ENCODE results near the gene SELL.
"Not testable (repeated sequence)": the region's sequence is repeated elsewhere in the genome, so short reads cannot be mapped to it uniquely, and the experiment has no call there.

The SELL gene

GRCh38 chr1:169662680-169663079 lies 48.7 kb downstream of the SELL start:
- not testable (repeated sequence) for H3K27me3 ChIP-seq (replicated peaks; ENCODE audit: control insufficient read depth, insufficient read depth, low read length); H3K9me3 ChIP-seq (ENCODE audit: control insufficient read depth, low read length); DNase-seq (ENCODE audit: low read depth)

GRCh38 chr1:169661066-169661465 lies 50.4 kb downstream of the SELL start:
- peaks cover 11% of the 10 kb centered on the region for H3K9me3 ChIP-seq (ENCODE audit: control insufficient read depth, low read length)
- not testable (repeated sequence) for H3K27me3 ChIP-seq (replicated peaks; ENCODE audit: control insufficient read depth, insufficient read depth, low read length); H3K9ac ChIP-seq (ENCODE audit: low read length); H3K4me1 ChIP-seq (ENCODE audit: control insufficient read depth, insufficient read depth, low read length); DNase-seq (ENCODE audit: low read depth); H3K36me3 ChIP-seq (ENCODE audit: control insufficient read depth, insufficient read depth, low read length, severe bottlenecking); H3K4me3 ChIP-seq (ENCODE audit: low read length)

More at GRCh38 chr1:169662680-169663079, 48.7 kb downstream of the SELL start:
- not testable (repeated sequence) for H3K36me3 ChIP-seq (ENCODE audit: control insufficient read depth, insufficient read depth, low read length, severe bottlenecking); H3K9ac ChIP-seq (ENCODE audit: low read length); H3K4me1 ChIP-seq (ENCODE audit: control insufficient read depth, insufficient read depth, low read length); H3K4me3 ChIP-seq (ENCODE audit: low read length)

- not testable (repeated sequence) for H3K27me3 ChIP-seq (replicated peaks; ENCODE audit: control insufficient read depth, insufficient read depth, low read length); H3K4me3 ChIP-seq (ENCODE audit: low read length); H3K36me3 ChIP-seq (ENCODE audit: control insufficient read depth, insufficient read depth, low read length, severe bottlenecking); DNase-seq (ENCODE audit: low read depth); H3K9ac ChIP-seq (ENCODE audit: low read length); H3K4me1 ChIP-seq (ENCODE audit: control insufficient read depth, insufficient read depth, low read length)
- H3K9me3 ChIP-seq (ENCODE audit: control insufficient read depth, low read length), result peaks cover 11% of the 10 kb centered on the region
Observed at GRCh38 chr1:169658777-169659176, 52.6 kb downstream of the SELL start.

GRCh38 chr1:169653873-169654272 lies 57.5 kb downstream of the SELL start:
- Histone ChIP-seq H3K4me1 (ENCODE audit: control insufficient read depth, insufficient read depth, low read length) (no peaks in the 10 kb centered on the region), H3K9ac (ENCODE audit: low read length) (no peak overlapping the region), H3K4me3 (ENCODE audit: low read length) (no peak overlapping the region), H3K27me3 (replicated peaks; ENCODE audit: control insufficient read depth, insufficient read depth, low read length) (peaks cover 3% of the 10 kb centered on the region), H3K9me3 (ENCODE audit: control insufficient read depth, low read length) (peaks cover 11% of the 10 kb centered on the region), H3K36me3 (ENCODE audit: control insufficient read depth, insufficient read depth, low read length, severe bottlenecking) (no peaks in the 10 kb centered on the region)
- no peak for DNase-seq (ENCODE audit: low read depth)

- H3K9ac ChIP-seq (ENCODE audit: low read length), result no peak overlapping the region
- H3K36me3 ChIP-seq (ENCODE audit: control insufficient read depth, insufficient read depth, low read length, severe bottlenecking), result no peaks in the 10 kb centered on the region
Observed at GRCh38 chr1:169651035-169651434, 60.4 kb downstream of the SELL start.

GRCh38 chr1:169650551-169650950 lies 60.9 kb downstream of the SELL start:
- no peaks in the 10 kb centered on the region for H3K4me1 ChIP-seq (ENCODE audit: control insufficient read depth, insufficient read depth, low read length)
- H3K36me3 ChIP-seq (ENCODE audit: control insufficient read depth, insufficient read depth, low read length, severe bottlenecking), result no peaks in the 10 kb centered on the region
- H3K9ac ChIP-seq (ENCODE audit: low read length), result no peak overlapping the region
- H3K9me3 ChIP-seq (ENCODE audit: control insufficient read depth, low read length), result no peaks in the 10 kb centered on the region
- no peak overlapping the region for H3K4me3 ChIP-seq (ENCODE audit: low read length)
- peaks cover 3% of the 10 kb centered on the region for H3K27me3 ChIP-seq (replicated peaks; ENCODE audit: control insufficient read depth, insufficient read depth, low read length)
- DNase-seq (ENCODE audit: low read depth), result no peak

More at GRCh38 chr1:169651035-169651434, 60.4 kb downstream of the SELL start:
- H3K9me3 ChIP-seq (ENCODE audit: control insufficient read depth, low read length), result no peaks in the 10 kb centered on the region
- peaks cover 3% of the 10 kb centered on the region for H3K27me3 ChIP-seq (replicated peaks; ENCODE audit: control insufficient read depth, insufficient read depth, low read length)
- H3K4me1 ChIP-seq (ENCODE audit: control insufficient read depth, insufficient read depth, low read length), result no peaks in the 10 kb centered on the region
- no peak overlapping the region for H3K4me3 ChIP-seq (ENCODE audit: low read length)
- DNase-seq (ENCODE audit: low read depth), result no peak

GRCh38 chr1:169648709-169649108 lies 62.7 kb downstream of the SELL start:
- Histone ChIP-seq H3K9me3 (ENCODE audit: control insufficient read depth, low read length) (no peaks in the 10 kb centered on the region), H3K36me3 (ENCODE audit: control insufficient read depth, insufficient read depth, low read length, severe bottlenecking) (no peaks in the 10 kb centered on the region), H3K9ac (ENCODE audit: low read length) (no peak overlapping the region), H3K4me3 (ENCODE audit: low read length) (no peak overlapping the region), H3K27me3 (replicated peaks; ENCODE audit: control insufficient read depth, insufficient read depth, low read length) (peaks cover 3% of the 10 kb centered on the region), H3K4me1 (ENCODE audit: control insufficient read depth, insufficient read depth, low read length) (no peaks in the 10 kb centered on the region)
- no peak for DNase-seq (ENCODE audit: low read depth)

GRCh38 chr1:169648187-169648586 lies 63.2 kb downstream of the SELL start:
- no peaks in the 10 kb centered on the region for H3K9me3 ChIP-seq (ENCODE audit: control insufficient read depth, low read length)
- H3K9ac ChIP-seq (ENCODE audit: low read length), result no peak overlapping the region

GRCh38 chr1:169647512-169647911 lies 63.9 kb downstream of the SELL start:
- DNase-seq (ENCODE audit: low read depth), result no peak
- H3K4me3 ChIP-seq (ENCODE audit: low read length), result no peak overlapping the region
- no peaks in the 10 kb centered on the region for H3K36me3 ChIP-seq (ENCODE audit: control insufficient read depth, insufficient read depth, low read length, severe bottlenecking)
- no peak overlapping the region for H3K9ac ChIP-seq (ENCODE audit: low read length)
- H3K9me3 ChIP-seq (ENCODE audit: control insufficient read depth, low read length), result no peaks in the 10 kb centered on the region
- no peaks in the 10 kb centered on the region for H3K4me1 ChIP-seq (ENCODE audit: control insufficient read depth, insufficient read depth, low read length)
- H3K27me3 ChIP-seq (replicated peaks; ENCODE audit: control insufficient read depth, insufficient read depth, low read length), result peaks cover 3% of the 10 kb centered on the region

More at GRCh38 chr1:169648187-169648586, 63.2 kb downstream of the SELL start:
- H3K4me1 ChIP-seq (ENCODE audit: control insufficient read depth, insufficient read depth, low read length), result no peaks in the 10 kb centered on the region
- H3K27me3 ChIP-seq (replicated peaks; ENCODE audit: control insufficient read depth, insufficient read depth, low read length), result peaks cover 3% of the 10 kb centered on the region
- DNase-seq (ENCODE audit: low read depth), result no peak
- no peaks in the 10 kb centered on the region for H3K36me3 ChIP-seq (ENCODE audit: control insufficient read depth, insufficient read depth, low read length, severe bottlenecking)
- no peak overlapping the region for H3K4me3 ChIP-seq (ENCODE audit: low read length)

GRCh38 chr1:169644297-169644696 lies 67.1 kb downstream of the SELL start:
- Histone ChIP-seq H3K36me3 (ENCODE audit: control insufficient read depth, insufficient read depth, low read length, severe bottlenecking) (no peaks in the 10 kb centered on the region), H3K9ac (ENCODE audit: low read length) (no peak overlapping the region), H3K27me3 (replicated peaks; ENCODE audit: control insufficient read depth, insufficient read depth, low read length) (no peaks in the 10 kb centered on the region), H3K4me1 (ENCODE audit: control insufficient read depth, insufficient read depth, low read length) (no peaks in the 10 kb centered on the region), H3K4me3 (ENCODE audit: low read length) (no peak overlapping the region), H3K9me3 (ENCODE audit: control insufficient read depth, low read length) (no peaks in the 10 kb centered on the region)
- DNase-seq (ENCODE audit: low read depth), result no peak
